SW 1271 (cell line): ENCODE results near the gene SHB.

ENCODE experiments used
- DNase-seq, 2 experiments: peaks; one replicate each; lab custom pipeline; 2025; lab: John Stamatoyannopoulos, UW

Gene SHB

GRCh38 chr9:37953206-37953774, 115.7 kb downstream of the SHB start:
- no peak for DNase-seq

- DNase-seq, result peak in 1 of 2 experiments; percentile 26
These were observed 116.3 kb downstream of the SHB start for GRCh38 chr9:37952731-37953130.

GRCh38 chr9:37951671-37952449, 117.2 kb downstream of the SHB start:
- no peak for DNase-seq

DNA sequence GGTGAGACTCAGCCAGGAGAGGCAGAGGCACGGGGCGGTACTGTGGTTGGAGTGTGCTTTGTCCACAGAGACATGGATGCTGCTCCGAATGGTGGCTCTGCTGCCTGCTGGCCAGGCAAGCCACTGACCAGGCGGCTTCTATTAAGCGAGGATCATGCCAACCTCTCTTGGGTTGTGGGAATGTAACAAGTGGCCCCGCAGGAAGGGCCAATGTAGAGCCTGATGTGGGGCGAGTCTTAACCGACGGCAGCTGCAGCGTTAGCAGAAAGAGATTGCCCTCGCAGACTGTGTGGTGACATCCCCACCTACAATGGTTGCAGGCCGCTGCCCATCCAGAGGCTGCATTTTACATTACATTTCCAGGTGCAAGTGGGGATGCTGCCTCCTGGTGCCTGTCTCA, 118.5 kb downstream of the SHB start:
- DNase-seq, result no peak

GRCh38 chr9:37949576-37949975, 119.5 kb downstream of the SHB start:
- DNase-seq, result peak in 1 of 2 experiments; percentile 18

GRCh38 chr9:37948417-37948980, 120.5 kb downstream of the SHB start:
- no peak for DNase-seq

DNA sequence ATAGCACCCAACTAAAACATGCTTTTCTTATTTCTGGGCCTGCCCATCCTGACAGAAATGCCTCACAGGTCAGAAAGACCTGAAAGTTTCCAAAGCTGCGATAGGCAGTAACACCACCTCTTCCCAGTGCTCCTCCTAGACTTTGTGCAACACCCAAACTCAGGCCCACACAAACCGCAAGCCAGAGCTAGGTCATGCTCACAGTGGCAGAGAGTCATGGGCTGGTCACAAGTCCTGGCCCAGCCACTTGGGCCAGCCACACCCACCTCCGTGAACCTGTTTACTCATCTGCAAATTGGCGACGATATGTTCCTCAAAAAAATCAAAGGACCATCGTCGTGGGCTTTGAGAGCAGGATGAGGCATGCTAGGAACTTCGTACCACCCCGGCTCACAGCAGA, 121.0 kb downstream of the SHB start:
- no peak for DNase-seq

DNA sequence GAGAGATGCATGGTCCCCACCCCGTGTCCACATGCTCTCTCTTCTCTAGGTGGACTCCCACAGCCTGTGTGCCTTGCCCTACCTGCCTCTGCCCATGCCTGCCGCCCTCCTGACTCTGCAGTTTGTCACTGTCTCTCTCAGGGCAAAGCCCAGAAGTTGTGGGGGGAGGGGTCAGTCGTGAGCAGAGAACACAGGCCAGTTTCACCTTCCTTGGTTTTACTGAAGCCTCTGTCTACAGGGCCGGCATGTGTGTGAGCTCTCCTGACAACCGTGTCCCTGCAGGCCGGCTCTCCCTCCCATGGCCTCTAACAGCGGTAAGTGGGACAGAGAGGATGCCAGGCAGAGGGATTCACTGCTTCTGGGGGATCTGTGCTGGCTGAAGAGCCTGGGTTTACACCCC, 121.6 kb downstream of the SHB start:
- no peak for DNase-seq

GRCh38 chr9:37946971-37947370, 122.1 kb downstream of the SHB start:
- DNase-seq, result no peak

- DNase-seq, result no peak
These were observed 123.0 kb downstream of the SHB start for GRCh38 chr9:37946041-37946440.

- peak in 1 of 2 experiments; percentile 7 for DNase-seq
These were observed 124.2 kb downstream of the SHB start for GRCh38 chr9:37944671-37945481.

- no peak for DNase-seq
These were observed 124.8 kb downstream of the SHB start for GRCh38 chr9:37944266-37944650.

GRCh38 chr9:37943345-37944265, 125.4 kb downstream of the SHB start:
- peak in 1 of 2 experiments; percentile 24 for DNase-seq

- DNase-seq, result no peak
These were observed 126.2 kb downstream of the SHB start for GRCh38 chr9:37942621-37943344.

- DNase-seq, result no peak
These were observed 127.8 kb downstream of the SHB start for GRCh38 chr9:37941253-37941652.

DNA sequence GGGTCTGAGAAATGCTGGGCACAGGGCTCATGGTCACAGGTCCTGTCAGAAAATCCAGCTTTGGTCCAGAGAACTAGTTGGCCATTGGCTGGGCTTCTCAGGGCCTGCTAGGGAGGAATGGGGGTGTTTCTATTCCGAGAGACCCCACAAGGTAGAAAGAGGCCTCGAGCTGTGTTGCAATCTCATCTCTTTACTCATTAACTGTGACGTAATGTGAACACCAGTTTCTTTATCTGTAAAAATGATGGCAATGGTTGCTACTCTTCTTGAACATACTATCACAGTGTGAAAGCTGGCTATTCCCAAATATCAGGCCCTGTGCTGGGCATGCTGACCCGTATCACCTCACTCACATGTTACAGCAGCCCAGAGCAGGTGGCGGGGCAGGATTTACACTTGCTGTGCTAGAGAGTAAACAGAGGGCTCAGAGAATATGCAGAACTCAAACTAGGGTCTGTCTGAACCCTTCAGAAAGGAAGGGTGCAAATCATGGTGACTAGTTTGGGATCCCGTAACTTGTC, 129.4 kb downstream of the SHB start:
- no peak for DNase-seq

DNA sequence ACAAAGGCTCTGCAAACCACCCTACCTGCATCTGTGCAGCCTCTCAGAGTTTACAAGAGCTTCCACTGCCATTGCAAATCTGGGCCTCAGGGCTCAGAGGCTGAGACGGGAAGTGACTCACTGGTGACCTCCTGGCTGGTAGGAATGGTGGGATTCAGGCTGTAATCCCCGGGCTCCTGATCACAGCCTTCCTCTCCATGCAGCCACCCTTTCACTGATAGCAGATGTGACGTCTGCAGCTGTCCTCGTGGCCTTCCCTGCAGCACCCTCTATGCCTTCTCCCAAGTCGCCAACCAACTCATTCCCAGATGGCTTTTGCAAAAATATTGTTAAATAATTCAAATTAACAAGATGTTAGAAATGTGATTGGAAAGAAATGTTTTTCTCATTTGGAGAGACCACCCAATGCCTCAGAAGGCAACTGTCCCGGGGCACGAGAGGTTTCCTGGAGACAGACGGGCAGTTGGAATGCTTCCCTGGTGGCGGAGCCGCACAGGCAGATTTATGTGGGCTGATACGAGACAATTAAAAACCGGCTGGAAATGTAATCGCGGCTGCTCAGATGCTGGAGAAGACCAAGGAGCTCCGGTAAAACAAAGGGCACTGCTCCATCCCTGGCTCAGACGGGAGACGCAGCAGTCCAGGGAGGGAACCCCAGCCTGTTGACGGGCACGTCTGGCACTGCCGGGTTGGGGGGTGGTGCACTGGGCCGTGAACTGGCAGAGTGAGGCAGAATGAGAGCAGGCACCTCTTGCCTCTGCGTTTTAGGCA, 130.7 kb downstream of the SHB start:
- DNase-seq, result peak; percentile 34 to 61

- DNase-seq, result no peak
These were observed 131.7 kb downstream of the SHB start for GRCh38 chr9:37937366-37937765.

DNA sequence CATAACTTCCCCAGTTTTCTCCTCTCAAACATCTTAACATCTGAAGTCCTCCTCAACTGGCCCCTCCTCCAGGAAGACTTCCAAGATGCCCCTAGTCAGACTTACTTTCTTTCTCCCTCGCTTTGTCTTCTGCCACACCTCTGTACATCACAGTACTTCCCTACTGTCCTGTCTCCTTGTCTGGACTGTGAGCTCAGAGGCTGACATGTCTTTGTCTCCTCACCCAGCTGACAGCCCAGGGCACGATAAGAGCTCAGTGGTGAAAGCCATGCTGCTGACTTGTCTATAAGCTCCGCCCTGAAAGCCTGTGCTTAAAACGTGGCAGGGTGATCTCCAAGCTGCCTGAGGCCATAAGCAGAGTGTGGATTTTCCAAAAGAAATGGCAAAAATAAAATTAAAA, 132.1 kb downstream of the SHB start:
- DNase-seq, result no peak

DNA sequence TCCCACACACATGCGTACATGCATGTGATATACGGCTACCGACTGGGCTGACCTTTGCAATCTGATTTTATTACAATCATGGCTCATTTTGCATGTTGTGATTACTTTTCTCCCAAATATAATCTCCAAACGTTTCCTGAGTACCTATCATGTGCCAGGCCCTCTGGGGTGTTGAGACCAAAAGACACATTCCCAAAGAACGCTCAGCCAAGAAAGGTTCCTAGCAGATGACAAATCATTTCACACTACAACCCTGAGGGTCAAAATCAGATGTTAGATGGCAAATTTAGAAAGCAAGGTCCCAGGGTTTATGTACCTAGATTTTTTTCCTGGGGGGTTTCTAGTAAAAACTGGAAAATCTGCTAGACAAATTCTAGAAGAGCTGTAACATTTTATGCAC, 132.7 kb downstream of the SHB start:
- DNase-seq, result no peak
